ENCODE measurements around the gene KBTBD12.
"Not testable (repeated sequence)": the region's sequence is repeated elsewhere in the genome, so short reads cannot be mapped to it uniquely, and the experiment has no call there.

Gene KBTBD12

GRCh38 chr3:127889976-127890650, 24.9 kb upstream of the KBTBD12 start:
- Histone ChIP-seq H3K4me2 (ENCODE audit: low read depth, low read length) (no peak overlapping the region), H3K9me2 (replicated peaks; ENCODE audit: insufficient read depth, low read length) (no peaks in the 10 kb centered on the region), H3K79me2 (ENCODE audit: low read length) (no peaks in the 10 kb centered on the region), H3K9ac (ENCODE audit: low read length) (no peak overlapping the region), H3K36me3 (replicated peaks; ENCODE audit: insufficient read depth, low read length) (no peaks in the 10 kb centered on the region), H3F3A (ENCODE audit: insufficient read depth, low read length) (no peaks in the 10 kb centered on the region), H3K27ac (ENCODE audit: low read length) (no peak overlapping the region), H3K27me3 (replicated peaks; ENCODE audit: insufficient read depth, low read length) (no peaks in the 10 kb centered on the region), H3K4me3 (ENCODE audit: low read length) (no peak overlapping the region), H3K4me1 (ENCODE audit: low read length) (no peaks in the 10 kb centered on the region), H4K20me1 (ENCODE audit: insufficient read depth, low read length) (no peaks in the 10 kb centered on the region), H3K9me3 (replicated peaks; ENCODE audit: insufficient read depth, low read length) (no peaks in the 10 kb centered on the region), H2AFZ (ENCODE audit: low read length) (no peak overlapping the region)
- DNase-seq = no peak
- no peak for TF ChIP-seq CTCF (IDR thresholded peaks at IDR 0.05; ENCODE audit: low read length)
- TF ChIP-seq EZH2 (optimal IDR thresholded peaks at IDR 0.05; ENCODE audit: low read depth, low read length) = no peak
- no peak for TF ChIP-seq EZH2phosphoT487 (IDR thresholded peaks at IDR 0.05; ENCODE audit: low read length)

GRCh38 chr3:127890651-127891290, 24.3 kb upstream of the KBTBD12 start:
- not testable (repeated sequence) for H3K9me3 ChIP-seq (replicated peaks; ENCODE audit: insufficient read depth, low read length); DNase-seq; H4K20me1 ChIP-seq (ENCODE audit: insufficient read depth, low read length); H3K36me3 ChIP-seq (replicated peaks; ENCODE audit: insufficient read depth, low read length); H3K9ac ChIP-seq (ENCODE audit: low read length); H3K4me2 ChIP-seq (ENCODE audit: low read depth, low read length); H3K9me2 ChIP-seq (replicated peaks; ENCODE audit: insufficient read depth, low read length); H2AFZ ChIP-seq (ENCODE audit: low read length); H3F3A ChIP-seq (ENCODE audit: insufficient read depth, low read length); H3K79me2 ChIP-seq (ENCODE audit: low read length); H3K27ac ChIP-seq (ENCODE audit: low read length); H3K27me3 ChIP-seq (replicated peaks; ENCODE audit: insufficient read depth, low read length); H3K4me3 ChIP-seq (ENCODE audit: low read length); H3K4me1 ChIP-seq (ENCODE audit: low read length)
- peak; percentile 8; the same call in 1 of the 2 replicates for TF ChIP-seq CTCF (IDR thresholded peaks at IDR 0.05; ENCODE audit: low read length)

GRCh38 chr3:127894481-127894880, 20.6 kb upstream of the KBTBD12 start:
- no peak for DNase-seq
- Histone ChIP-seq H3K27ac (ENCODE audit: low read length) (no peak overlapping the region), H3K36me3 (replicated peaks; ENCODE audit: insufficient read depth, low read length) (no peaks in the 10 kb centered on the region), H3K27me3 (replicated peaks; ENCODE audit: insufficient read depth, low read length) (no peaks in the 10 kb centered on the region), H3K9ac (ENCODE audit: low read length) (no peak overlapping the region), H2AFZ (ENCODE audit: low read length) (no peak overlapping the region), H3K4me1 (ENCODE audit: low read length) (no peaks in the 10 kb centered on the region), H4K20me1 (ENCODE audit: insufficient read depth, low read length) (no peaks in the 10 kb centered on the region), H3F3A (ENCODE audit: insufficient read depth, low read length) (no peaks in the 10 kb centered on the region), H3K4me3 (ENCODE audit: low read length) (no peak overlapping the region), H3K4me2 (ENCODE audit: low read depth, low read length) (no peak overlapping the region), H3K9me3 (replicated peaks; ENCODE audit: insufficient read depth, low read length) (no peaks in the 10 kb centered on the region), H3K79me2 (ENCODE audit: low read length) (no peaks in the 10 kb centered on the region), H3K9me2 (replicated peaks; ENCODE audit: insufficient read depth, low read length) (no peaks in the 10 kb centered on the region)
- TF ChIP-seq EZH2phosphoT487 (IDR thresholded peaks at IDR 0.05; ENCODE audit: low read length) (no peak), EZH2 (optimal IDR thresholded peaks at IDR 0.05; ENCODE audit: low read depth, low read length) (no peak), CTCF (IDR thresholded peaks at IDR 0.05; ENCODE audit: low read length) (no peak)
